ENCODE measurements around the gene PTPRG. TPM values are rescaled to one million over a fixed set of nuclear protein-coding genes. Genes with fewer than 3 reads are reported as not detected.

Gene PTPRG
- total RNA-seq, 2 experiments from 2014 or later = 0.13 to 0.70 TPM

DNA sequence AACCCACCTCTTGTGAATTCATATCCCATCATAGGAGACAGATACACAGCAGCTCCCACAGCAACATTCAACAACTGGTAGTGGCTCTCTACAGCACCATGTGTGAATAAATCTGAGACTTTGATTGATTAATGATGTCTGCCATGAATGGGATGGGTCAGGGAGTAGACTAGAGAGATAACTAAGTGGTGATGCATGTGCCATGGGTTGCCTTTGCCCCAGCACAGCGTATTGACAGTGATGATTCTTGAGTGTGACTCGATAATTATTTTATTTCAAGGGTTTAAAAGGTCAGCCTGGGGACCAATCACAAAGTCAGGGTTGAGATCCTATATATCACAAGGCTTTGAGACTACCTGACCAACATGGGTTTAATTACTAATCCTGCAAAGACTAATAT is 295.9 kb downstream of the PTPRG start:
- Histone ChIP-seq H3K27ac (ENCODE audit: low read depth, low read length, poor library complexity, severe bottlenecking) (no peak overlapping the region), H3K9me3 (ENCODE audit: low read length) (no peaks in the 10 kb centered on the region), H3K4me3 (ENCODE audit: low read depth, low read length, poor library complexity, severe bottlenecking) (no peak overlapping the region), H4K20me1 (ENCODE audit: insufficient read depth, low read length) (no peaks in the 10 kb centered on the region), H3K4me1 (ENCODE audit: insufficient read depth, low read length, poor library complexity, severe bottlenecking) (no peaks in the 10 kb centered on the region), H3K36me3 (ENCODE audit: insufficient read depth, low read length) (no peaks in the 10 kb centered on the region), H2AFZ (ENCODE audit: low read length) (no peak overlapping the region), H3K4me2 (ENCODE audit: low read length) (no peak overlapping the region), H3K9me2 (ENCODE audit: insufficient read depth, low read length) (no peaks in the 10 kb centered on the region), H3K79me2 (ENCODE audit: insufficient read depth, low read depth, low read length) (no peaks in the 10 kb centered on the region)
- intact Hi-C loops (cut with micrococcal nuclease; ENCODE audit: unreplicated experiment) = loop anchor here (10.0 kb wide), 1 partner anchor 328 kb away; no protein-coding TSS in a partner anchor
- TF ChIP-seq EZH2phosphoT487 (IDR thresholded peaks at IDR 0.05; ENCODE audit: borderline replicate concordance, low read depth, low read length) = no peak
- TF ChIP-seq, protein P1, sequence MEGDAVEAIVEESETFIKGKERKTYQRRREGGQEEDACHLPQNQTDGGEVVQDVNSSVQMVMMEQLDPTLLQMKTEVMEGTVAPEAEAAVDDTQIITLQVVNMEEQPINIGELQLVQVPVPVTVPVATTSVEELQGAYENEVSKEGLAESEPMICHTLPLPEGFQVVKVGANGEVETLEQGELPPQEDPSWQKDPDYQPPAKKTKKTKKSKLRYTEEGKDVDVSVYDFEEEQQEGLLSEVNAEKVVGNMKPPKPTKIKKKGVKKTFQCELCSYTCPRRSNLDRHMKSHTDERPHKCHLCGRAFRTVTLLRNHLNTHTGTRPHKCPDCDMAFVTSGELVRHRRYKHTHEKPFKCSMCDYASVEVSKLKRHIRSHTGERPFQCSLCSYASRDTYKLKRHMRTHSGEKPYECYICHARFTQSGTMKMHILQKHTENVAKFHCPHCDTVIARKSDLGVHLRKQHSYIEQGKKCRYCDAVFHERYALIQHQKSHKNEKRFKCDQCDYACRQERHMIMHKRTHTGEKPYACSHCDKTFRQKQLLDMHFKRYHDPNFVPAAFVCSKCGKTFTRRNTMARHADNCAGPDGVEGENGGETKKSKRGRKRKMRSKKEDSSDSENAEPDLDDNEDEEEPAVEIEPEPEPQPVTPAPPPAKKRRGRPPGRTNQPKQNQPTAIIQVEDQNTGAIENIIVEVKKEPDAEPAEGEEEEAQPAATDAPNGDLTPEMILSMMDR (conservative IDR thresholded peaks at IDR 0.05; ENCODE audit: low read length) = no peak
- ChIA-PET POLR2A (no interaction called here), CTCF (ENCODE audit: unreplicated experiment) (no interaction called here)
- DNase-seq (ENCODE audit: low spot score) = no peak
- BruUV-seq (replicated peaks) = no TSS peak

DNA sequence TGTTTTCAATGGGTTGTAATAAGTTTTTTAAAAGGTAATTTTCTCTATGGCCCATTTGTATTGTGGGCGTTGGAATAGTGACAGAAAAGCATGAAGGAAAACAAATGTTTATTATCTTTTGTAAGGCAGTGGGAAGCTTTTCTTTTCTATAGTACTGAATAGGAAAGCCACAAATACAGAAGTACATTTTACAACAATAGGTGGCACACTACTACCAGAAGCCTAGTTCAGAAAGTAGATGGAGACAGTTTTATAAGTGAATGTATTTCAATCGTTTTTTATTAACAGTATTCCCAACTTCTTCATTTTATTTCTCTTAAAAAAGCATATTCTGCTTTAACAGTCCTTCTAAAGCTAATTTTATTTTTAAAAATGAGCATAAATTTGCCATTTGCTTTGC is 296.7 kb downstream of the PTPRG start:
- Histone ChIP-seq H3K9me2 (ENCODE audit: insufficient read depth, low read length) (no peaks in the 10 kb centered on the region), H3K4me2 (ENCODE audit: low read length) (no peak overlapping the region), H3K36me3 (ENCODE audit: insufficient read depth, low read length) (no peaks in the 10 kb centered on the region), H3K27ac (ENCODE audit: low read depth, low read length, poor library complexity, severe bottlenecking) (no peak overlapping the region), H3K79me2 (ENCODE audit: insufficient read depth, low read depth, low read length) (no peaks in the 10 kb centered on the region), H3K4me1 (ENCODE audit: insufficient read depth, low read length, poor library complexity, severe bottlenecking) (no peaks in the 10 kb centered on the region), H4K20me1 (ENCODE audit: insufficient read depth, low read length) (no peaks in the 10 kb centered on the region), H3K4me3 (ENCODE audit: low read depth, low read length, poor library complexity, severe bottlenecking) (no peak overlapping the region), H2AFZ (ENCODE audit: low read length) (no peak overlapping the region), H3K9me3 (ENCODE audit: low read length) (no peaks in the 10 kb centered on the region)
- TF ChIP-seq, protein P1 (conservative IDR thresholded peaks at IDR 0.05; ENCODE audit: low read length) = peak; percentile 54
- no peak for TF ChIP-seq EZH2phosphoT487 (IDR thresholded peaks at IDR 0.05; ENCODE audit: borderline replicate concordance, low read depth, low read length)
- ChIA-PET POLR2A (interaction anchor here (0.7 to 0.8 kb wide), 2 partner anchors 9 to 19 kb away, joined by 3 read pairs; no protein-coding TSS in a partner anchor), CTCF (ENCODE audit: unreplicated experiment) (no interaction called here)
- intact Hi-C loops (cut with micrococcal nuclease; ENCODE audit: unreplicated experiment) = loop anchor here (10.0 kb wide), 1 partner anchor 327 kb away; no protein-coding TSS in a partner anchor
- no peak for DNase-seq (ENCODE audit: low spot score)
- no TSS peak for BruUV-seq (replicated peaks)

DNA sequence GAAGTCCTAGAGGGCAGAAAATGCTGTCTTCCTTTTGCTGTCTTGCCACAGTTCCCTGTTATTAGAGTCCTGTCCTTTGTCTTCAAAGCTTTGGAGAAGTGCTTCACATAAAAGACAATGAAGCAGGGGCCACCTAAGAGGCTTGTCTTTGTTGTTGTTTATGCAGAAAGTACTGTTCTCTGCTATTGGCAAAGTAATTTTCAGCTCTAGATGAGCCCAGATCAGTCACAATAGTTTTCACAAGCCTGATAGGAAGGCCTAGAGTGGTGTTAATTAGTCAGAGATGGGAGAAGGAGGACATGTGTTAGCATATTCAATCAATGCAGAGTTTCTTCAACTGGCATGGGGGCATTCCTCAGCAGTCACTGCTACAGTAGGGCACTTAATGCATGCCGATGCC is 300.0 kb downstream of the PTPRG start:
- Histone ChIP-seq H2AFZ (ENCODE audit: low read length) (no peak overlapping the region), H3K27ac (ENCODE audit: low read depth, low read length, poor library complexity, severe bottlenecking) (no peak overlapping the region), H3K4me3 (ENCODE audit: low read depth, low read length, poor library complexity, severe bottlenecking) (no peak overlapping the region), H3K9me3 (ENCODE audit: low read length) (no peaks in the 10 kb centered on the region), H3K9me2 (ENCODE audit: insufficient read depth, low read length) (no peaks in the 10 kb centered on the region), H3K36me3 (ENCODE audit: insufficient read depth, low read length) (no peaks in the 10 kb centered on the region), H3K4me2 (ENCODE audit: low read length) (no peak overlapping the region), H4K20me1 (ENCODE audit: insufficient read depth, low read length) (no peaks in the 10 kb centered on the region), H3K79me2 (ENCODE audit: insufficient read depth, low read depth, low read length) (no peaks in the 10 kb centered on the region), H3K4me1 (ENCODE audit: insufficient read depth, low read length, poor library complexity, severe bottlenecking) (no peaks in the 10 kb centered on the region)
- BruUV-seq (replicated peaks) = no TSS peak
- ChIA-PET CTCF (ENCODE audit: unreplicated experiment) (no interaction called here), POLR2A (interaction anchor here (0.9 kb wide), 1 partner anchor 8 kb away, joined by 3 read pairs; no protein-coding TSS in a partner anchor)
- no peak for TF ChIP-seq EZH2phosphoT487 (IDR thresholded peaks at IDR 0.05; ENCODE audit: borderline replicate concordance, low read depth, low read length)
- TF ChIP-seq, protein P1 (conservative IDR thresholded peaks at IDR 0.05; ENCODE audit: low read length) = no peak
- no peak for DNase-seq (ENCODE audit: low spot score)
- intact Hi-C loops (cut with micrococcal nuclease; ENCODE audit: unreplicated experiment) = no loop called here
